Measurements from ENCODE around the gene ARHGDIB.

Gene ARHGDIB

DNA sequence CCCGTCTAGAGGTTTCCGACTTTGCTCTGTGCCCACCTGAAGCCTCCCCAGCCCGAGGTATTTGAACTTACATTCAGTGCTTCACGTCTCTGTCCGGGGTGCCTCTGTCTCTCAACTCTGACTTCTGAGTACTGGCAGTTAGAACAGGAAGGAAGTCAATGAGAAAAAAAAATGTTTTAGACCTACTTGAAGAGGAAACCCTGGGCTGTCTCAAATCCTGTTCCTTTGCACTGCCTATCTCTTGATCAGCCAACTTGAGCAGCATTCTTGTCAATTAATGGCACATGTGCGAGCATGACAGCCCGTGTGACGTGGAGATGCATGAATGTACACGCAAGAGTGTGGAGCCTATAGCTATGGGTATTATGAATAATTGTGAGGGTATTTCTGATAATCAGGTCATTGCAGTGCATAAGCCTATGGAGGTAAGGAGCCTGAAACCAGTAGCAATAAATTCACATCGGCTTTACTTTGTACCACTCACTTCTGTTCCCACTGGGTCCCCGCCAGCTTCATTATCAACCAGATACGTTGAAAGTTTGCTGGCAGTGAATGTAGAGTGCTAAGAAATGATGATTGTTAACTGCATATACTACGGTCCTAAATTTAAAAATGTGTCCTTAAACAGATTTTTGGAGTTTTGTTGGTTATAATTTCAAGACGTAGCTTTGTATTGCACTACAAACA, at the start of gene ARHGDIB:
ARHGDIB (minus strand) TSS at position 136 of the 687 bp plus-strand sequence. CDS start 10,889 bp downstream, outside the sequence.
- peaks cover 0 to 36% (median 14%) of the 10 kb centered on the region in 4 donors for H3K4me1 ChIP-seq

GRCh38 chr12:15011162-15011561, 49.8 kb upstream of the ARHGDIB start:
- H3K27ac ChIP-seq = no peak overlapping the region
- TF ChIP-seq, protein P1, sequence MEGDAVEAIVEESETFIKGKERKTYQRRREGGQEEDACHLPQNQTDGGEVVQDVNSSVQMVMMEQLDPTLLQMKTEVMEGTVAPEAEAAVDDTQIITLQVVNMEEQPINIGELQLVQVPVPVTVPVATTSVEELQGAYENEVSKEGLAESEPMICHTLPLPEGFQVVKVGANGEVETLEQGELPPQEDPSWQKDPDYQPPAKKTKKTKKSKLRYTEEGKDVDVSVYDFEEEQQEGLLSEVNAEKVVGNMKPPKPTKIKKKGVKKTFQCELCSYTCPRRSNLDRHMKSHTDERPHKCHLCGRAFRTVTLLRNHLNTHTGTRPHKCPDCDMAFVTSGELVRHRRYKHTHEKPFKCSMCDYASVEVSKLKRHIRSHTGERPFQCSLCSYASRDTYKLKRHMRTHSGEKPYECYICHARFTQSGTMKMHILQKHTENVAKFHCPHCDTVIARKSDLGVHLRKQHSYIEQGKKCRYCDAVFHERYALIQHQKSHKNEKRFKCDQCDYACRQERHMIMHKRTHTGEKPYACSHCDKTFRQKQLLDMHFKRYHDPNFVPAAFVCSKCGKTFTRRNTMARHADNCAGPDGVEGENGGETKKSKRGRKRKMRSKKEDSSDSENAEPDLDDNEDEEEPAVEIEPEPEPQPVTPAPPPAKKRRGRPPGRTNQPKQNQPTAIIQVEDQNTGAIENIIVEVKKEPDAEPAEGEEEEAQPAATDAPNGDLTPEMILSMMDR (IDR thresholded peaks at IDR 0.05) = no peak
- intact Hi-C loops (cut with DNase I; ENCODE audit: low total_unique reads) = no loop called here
- no peaks in the 10 kb centered on the region for H3K27me3 ChIP-seq
- no peaks in the 10 kb centered on the region for H3K9me3 ChIP-seq
- H3K36me3 ChIP-seq = no peaks in the 10 kb centered on the region
- no peak overlapping the region for H3K4me3 ChIP-seq
- DNase-seq = no peak
- no peaks in the 10 kb centered on the region for H3K4me1 ChIP-seq

More for the DNA sequence above, at the start of gene ARHGDIB:
- peak within 1 kb of the TSS; percentile 44 to 48 for H3K4me3 ChIP-seq
- TF ChIP-seq, protein P1 (IDR thresholded peaks at IDR 0.05) = no peak
- H3K9me3 ChIP-seq = no peaks in the 10 kb centered on the region
- H3K36me3 ChIP-seq = no peaks in the 10 kb centered on the region
- intact Hi-C loops (cut with DNase I; ENCODE audit: low total_unique reads) = no loop called here
- peak in 1 of 2 donors; percentile 42 for DNase-seq
- H3K27ac ChIP-seq = peak within 1 kb of the TSS; percentile 60 to 63
- no peaks in the 10 kb centered on the region for H3K27me3 ChIP-seq

GRCh38 chr12:15007551-15007950, 46.1 kb upstream of the ARHGDIB start:
- intact Hi-C loops (cut with DNase I; ENCODE audit: low total_unique reads) = no loop called here
- DNase-seq = no peak
- TF ChIP-seq, protein P1 (IDR thresholded peaks at IDR 0.05) = no peak
- H3K9me3 ChIP-seq = no peaks in the 10 kb centered on the region
- no peaks in the 10 kb centered on the region for H3K4me1 ChIP-seq
- no peaks in the 10 kb centered on the region for H3K27me3 ChIP-seq
- H3K4me3 ChIP-seq = no peak overlapping the region
- H3K36me3 ChIP-seq = no peaks in the 10 kb centered on the region
- no peak overlapping the region for H3K27ac ChIP-seq

DNA sequence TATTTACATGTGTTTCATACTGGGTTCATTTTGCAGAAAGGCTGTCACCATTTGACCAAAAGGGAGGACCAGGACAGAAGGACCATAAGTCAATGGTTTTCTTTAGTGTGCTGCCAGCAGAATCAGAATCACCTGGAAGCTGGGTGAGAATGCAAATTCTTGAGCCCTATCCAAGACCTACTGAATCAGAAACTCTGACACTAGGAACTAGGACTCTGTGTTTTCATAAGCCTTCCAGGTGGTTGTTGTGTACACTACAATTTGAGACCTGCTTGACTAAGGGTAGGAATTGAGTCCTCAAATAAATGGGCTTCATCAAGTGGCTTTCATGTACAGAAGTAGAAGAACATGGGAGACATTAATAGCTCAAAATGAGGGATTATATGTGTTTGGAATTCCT, 43.7 kb upstream of the ARHGDIB start:
- Histone ChIP-seq H3K36me3 (no peaks in the 10 kb centered on the region), H3K27me3 (no peaks in the 10 kb centered on the region), H3K27ac (no peak overlapping the region), H3K9me3 (no peaks in the 10 kb centered on the region), H3K4me1 (peaks cover 0 to 20% (median 3%) of the 10 kb centered on the region in 4 donors), H3K4me3 (no peak overlapping the region)
- no peak for DNase-seq
- intact Hi-C loops (cut with DNase I; ENCODE audit: low total_unique reads) = no loop called here
- TF ChIP-seq, protein P1 (IDR thresholded peaks at IDR 0.05) = no peak

GRCh38 chr12:15004421-15004820, 43.0 kb upstream of the ARHGDIB start:
- intact Hi-C loops (cut with DNase I; ENCODE audit: low total_unique reads) = loop anchor here (5.0 kb wide), 1 partner anchor 218 kb away; the partner anchor contains the start of gene RERG
- H3K4me1 ChIP-seq = peaks cover 0 to 24% (median 6%) of the 10 kb centered on the region in 4 donors
- H3K27me3 ChIP-seq = no peaks in the 10 kb centered on the region
- H3K36me3 ChIP-seq = no peaks in the 10 kb centered on the region
- no peaks in the 10 kb centered on the region for H3K9me3 ChIP-seq
- no peak overlapping the region for H3K27ac ChIP-seq
- TF ChIP-seq, protein P1 (IDR thresholded peaks at IDR 0.05) = no peak
- H3K4me3 ChIP-seq = no peak overlapping the region
- no peak for DNase-seq
